AG10803 (cell line): ENCODE data around the gene OVOL2.

ENCODE experiments used
- DNase-seq: peaks from one replicate; pipeline ENCODE4 v3.0.0; 2010; ENCODE audit warnings: low read depth
- H3K4me3 ChIP-seq: 2 replicates; pipeline ENCODE4 v1.5.1; 2011; ENCODE audit warnings: mild to moderate bottlenecking, low read length, control low read depth
- CTCF ChIP-seq: conservative IDR thresholded peaks from 2 replicates; pipeline ENCODE4 v1.5.1; 2011; ENCODE audit warnings: mild to moderate bottlenecking, low read length, control low read depth, inconsistent platforms

The OVOL2 gene

DNA sequence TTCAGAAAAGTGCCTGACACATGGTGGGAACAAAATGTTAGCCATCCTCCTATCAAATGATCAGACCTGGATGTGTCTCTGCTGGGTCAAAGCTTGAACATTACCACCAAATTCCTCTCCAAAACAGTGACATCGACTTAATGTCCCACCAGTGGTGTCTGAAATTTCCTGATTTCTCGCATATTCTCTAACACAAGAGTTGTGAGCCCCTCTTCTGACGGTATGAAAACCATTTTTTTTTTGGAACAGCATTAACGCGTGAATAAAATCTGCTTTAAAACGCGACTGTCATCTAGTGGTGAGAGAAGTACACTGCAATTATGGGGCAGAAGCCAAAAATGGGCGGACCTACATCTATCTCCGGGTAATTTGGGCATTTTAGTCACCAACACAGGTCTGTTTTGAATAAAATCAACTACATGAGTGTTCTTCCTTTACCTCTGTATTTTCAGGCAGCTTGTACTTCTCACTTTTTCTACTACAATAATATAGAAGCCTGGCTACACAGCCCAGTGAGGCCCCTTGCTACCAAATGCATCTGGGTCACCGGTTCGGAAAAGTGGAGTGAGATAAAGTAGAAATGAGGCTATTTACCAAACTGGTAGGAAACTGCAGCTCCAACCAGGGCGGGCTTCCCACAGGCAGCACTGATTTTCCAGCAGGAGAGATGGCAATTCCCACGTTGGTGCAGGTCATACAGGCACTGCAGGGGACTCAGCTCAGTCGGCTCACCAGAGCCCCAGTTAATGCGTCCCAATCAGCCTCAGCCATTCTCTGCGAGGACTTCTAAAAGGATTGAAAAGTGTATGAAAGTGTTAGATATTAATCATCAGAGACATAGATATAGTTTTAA is 61.5 kb downstream of the OVOL2 start:
- DNase-seq, result peak; percentile 72
- no peak overlapping the region for H3K4me3 ChIP-seq
- peak; percentile 99 for TF ChIP-seq CTCF

GRCh38 chr20:17993546-17993945 is 64.2 kb downstream of the OVOL2 start:
- no peak overlapping the region for H3K4me3 ChIP-seq
- DNase-seq, result no peak
- no peak for TF ChIP-seq CTCF

DNA sequence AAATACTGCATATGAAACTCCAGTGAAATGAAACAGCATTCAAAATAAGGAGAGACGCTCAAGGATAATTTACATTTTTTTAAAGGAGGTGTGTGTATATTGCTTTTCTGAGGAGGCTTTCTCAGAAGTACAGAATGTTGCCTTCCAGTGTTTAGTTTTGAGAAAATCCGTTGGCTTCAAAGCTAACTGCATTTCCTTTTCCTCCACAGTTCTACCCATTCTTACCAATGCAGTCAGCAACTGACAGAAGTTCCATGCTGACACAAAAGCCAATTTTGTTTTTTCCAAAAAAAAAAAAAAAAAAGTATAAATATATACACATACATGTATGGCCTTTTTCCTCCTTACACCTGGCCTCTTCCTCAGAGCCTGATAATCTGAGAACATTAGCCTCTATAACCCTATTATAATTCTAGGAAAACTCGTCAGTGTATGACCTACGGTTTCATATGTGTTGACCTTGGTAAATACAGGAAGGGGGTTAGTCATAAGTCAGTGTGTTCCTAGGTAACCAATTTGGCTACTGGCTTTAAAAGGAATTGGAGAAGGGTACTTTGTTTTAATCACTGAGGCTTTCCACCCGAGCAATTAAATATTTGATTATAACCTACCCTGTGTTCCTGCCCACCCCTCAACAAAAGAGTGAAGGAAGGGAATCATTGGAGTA is 64.7 kb downstream of the OVOL2 start:
- no peak for DNase-seq
- no peak overlapping the region for H3K4me3 ChIP-seq
- no peak for TF ChIP-seq CTCF

- H3K4me3 ChIP-seq, result no peak overlapping the region
- no peak for TF ChIP-seq CTCF
- DNase-seq, result no peak
Observed at GRCh38 chr20:17992224-17992637, 65.5 kb downstream of the OVOL2 start.

DNA sequence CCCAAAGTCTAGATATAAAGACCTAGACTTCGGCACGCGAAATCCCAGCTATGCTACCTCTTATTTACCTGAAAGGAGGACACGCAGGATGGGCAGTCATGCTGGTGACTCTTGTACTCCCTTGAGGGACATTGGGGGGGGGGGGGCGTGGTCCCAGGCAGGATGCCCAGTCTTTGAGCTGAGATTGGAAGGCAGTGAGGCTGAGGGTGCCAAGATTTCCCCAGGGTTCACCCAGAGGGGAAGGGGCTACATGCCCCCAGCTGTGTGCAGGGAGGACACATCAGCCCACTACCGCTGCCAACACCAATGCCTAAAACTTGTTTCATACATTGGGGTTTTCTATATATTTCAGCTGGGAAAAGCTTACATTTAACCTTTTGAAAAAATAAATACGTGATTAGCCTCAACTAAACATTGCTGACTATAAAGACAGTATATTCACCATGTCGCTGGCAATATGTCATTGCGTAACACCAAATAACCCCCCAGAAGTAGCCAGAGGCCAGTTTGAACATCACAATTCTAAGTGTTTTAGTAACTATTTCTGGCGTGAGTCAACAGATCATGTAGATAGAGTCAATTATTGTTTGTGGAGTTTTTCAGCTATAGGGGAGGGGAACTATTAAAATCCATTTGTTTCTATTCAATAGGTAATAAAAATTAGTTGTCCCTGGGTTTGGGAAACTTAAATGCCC is 67.3 kb downstream of the OVOL2 start:
- no peak overlapping the region for H3K4me3 ChIP-seq
- DNase-seq, result no peak
- TF ChIP-seq CTCF, result no peak

- H3K4me3 ChIP-seq, result no peak overlapping the region
- no peak for DNase-seq
- no peak for TF ChIP-seq CTCF
Observed at GRCh38 chr20:17987988-17988387, 69.7 kb downstream of the OVOL2 start.
